HG03520 (cell line): Measurements from ENCODE around the gene KLHL22.
"Not testable (repeated sequence)": the region's sequence is repeated elsewhere in the genome, so short reads cannot be mapped to it uniquely, and the experiment has no call there.

ENCODE experiments used
- ATAC-seq: cut with Tn5 transposase; IDR thresholded peaks from one replicate; pipeline ENCODE4 v1.9.1; 2021; ENCODE audit warnings: mild to moderate bottlenecking, moderate library complexity; ENCODE audit not compliant: unreplicated experiment

KLHL22 gene

DNA sequence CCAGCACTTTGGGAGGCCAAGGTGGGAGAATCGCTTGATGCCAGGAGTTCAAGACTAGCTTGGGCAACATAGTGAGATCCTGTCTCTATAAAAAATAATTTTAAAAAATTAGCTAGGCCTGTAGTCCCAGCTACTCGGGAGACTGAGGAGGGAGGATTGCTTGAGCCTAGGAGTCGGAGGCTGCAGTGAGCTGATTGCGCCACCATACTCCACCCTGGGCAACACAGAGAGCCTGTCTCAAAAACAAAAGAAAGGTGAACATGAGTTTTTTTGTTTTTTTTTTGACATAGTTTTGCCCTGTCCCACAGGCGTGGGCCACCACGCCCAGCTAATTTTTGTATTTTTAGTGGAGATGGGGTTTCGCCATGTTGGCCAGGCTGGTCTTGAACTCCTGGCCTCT lies 29.5 kb upstream of the KLHL22 start:
- no peak for ATAC-seq

DNA sequence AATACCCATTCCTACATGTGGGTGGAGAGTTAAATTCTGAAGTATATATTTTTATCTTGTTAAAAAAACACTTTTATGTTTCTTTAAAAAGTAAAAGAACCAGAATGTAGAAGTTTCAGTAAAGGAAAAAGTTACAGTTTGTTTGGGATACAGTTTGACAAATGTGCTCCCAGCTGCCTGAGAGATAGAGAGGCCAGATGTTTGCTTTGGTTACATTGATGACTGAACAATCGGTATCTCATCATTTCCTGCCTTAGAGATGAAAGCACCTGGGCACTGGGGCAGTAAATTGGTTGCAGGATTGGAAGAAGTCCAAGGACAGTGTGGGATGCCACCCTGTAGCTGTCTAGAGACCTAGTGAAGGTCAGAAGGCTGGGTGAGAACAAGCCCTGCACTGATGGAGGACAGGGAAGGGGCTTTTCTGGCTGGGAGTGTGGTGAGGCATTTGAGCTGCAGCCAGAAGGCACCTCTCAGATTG lies 28.4 kb upstream of the KLHL22 start:
- no peak for ATAC-seq

DNA sequence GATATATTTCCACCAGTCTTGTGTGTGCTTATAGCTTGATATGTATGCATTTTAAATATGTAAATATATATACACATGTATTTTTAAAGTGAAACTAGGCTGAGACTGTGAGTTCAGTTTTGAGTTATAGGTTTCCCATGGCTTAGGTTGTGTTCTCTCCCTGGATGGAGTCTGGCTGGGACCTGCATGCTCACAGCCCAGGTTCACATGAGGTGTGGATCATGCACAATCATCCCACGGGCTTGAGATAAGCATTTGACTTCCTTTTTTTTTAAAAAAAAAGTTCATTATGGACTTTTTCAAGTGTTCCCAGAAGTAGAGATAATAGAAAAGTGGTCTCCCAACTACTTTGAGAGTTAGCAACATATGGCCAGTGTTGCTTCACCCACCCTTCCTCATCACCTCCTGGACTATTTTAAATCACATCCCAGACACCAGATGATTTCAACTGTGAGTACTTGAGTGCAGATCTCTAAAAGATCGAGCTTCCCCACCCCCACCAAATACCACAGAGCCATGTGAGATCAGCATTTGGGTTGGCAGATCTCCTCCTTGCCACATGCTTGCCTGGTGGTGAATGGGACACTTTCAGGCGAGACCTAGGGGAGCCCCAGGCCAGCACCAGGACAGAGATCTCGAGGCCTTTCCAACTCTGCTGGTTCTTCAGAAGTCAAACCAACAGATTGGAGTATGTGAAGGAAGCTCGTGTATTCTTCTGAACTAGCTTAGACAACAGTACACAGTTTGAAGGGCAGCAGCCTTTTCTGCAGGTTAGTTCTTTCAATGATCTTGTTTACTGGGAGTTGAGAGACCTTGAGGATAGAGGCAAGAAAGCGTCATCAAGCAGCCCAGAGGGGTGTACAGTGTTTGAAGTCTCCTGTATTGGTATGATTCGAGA lies 27.7 kb upstream of the KLHL22 start:
- ATAC-seq = no peak

- ATAC-seq = no peak
Observed at GRCh38 chr22:20522134-20523004, 26.8 kb upstream of the KLHL22 start.

DNA sequence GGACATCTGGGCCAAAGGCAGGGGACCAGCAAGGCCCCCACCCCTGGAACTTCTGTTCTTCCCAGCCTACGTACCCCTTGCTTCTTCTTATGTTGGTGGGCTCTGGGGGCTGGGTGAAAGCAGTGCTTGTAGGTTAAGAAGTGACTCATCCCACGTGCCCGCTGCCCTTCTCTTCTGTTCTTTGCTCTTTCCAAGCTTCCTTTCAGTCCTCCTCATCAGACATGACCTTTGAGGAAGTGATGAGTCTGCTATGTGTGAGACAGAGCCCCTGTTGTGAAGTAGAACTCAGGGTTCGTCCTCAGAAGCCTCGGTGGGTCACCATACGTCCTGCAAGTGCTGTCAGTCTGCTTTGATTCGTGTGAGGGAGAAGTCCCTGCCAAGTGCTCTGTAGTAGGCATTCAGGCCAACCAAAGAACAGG lies 24.5 kb upstream of the KLHL22 start:
- no peak for ATAC-seq

GRCh38 chr22:20519558-20519957 lies 24.0 kb upstream of the KLHL22 start:
- ATAC-seq = no peak

- ATAC-seq = no peak
Observed at GRCh38 chr22:20517841-20518592, 22.4 kb upstream of the KLHL22 start.

- no peak for ATAC-seq
Observed at GRCh38 chr22:20517422-20517821, 21.8 kb upstream of the KLHL22 start.

DNA sequence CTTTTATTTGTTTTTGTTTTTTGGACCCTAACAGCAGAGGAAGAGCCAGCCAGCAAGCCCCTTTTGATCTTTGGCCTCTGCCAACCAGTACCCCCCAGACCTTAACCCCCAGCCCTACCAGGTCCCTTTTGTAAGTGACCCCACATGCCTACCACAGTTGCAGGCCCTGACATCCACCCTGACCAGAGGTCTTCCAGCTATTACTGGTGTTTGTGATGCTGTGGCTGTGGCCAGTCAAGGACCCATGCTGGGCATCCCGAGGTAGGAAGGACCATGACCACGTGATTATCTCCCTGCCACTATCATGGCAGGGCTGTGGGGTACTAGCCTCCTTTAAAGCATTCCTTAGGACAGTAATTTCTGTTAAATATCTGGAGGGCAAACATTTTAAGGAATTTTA lies 20.8 kb upstream of the KLHL22 start:
- no peak for ATAC-seq

DNA sequence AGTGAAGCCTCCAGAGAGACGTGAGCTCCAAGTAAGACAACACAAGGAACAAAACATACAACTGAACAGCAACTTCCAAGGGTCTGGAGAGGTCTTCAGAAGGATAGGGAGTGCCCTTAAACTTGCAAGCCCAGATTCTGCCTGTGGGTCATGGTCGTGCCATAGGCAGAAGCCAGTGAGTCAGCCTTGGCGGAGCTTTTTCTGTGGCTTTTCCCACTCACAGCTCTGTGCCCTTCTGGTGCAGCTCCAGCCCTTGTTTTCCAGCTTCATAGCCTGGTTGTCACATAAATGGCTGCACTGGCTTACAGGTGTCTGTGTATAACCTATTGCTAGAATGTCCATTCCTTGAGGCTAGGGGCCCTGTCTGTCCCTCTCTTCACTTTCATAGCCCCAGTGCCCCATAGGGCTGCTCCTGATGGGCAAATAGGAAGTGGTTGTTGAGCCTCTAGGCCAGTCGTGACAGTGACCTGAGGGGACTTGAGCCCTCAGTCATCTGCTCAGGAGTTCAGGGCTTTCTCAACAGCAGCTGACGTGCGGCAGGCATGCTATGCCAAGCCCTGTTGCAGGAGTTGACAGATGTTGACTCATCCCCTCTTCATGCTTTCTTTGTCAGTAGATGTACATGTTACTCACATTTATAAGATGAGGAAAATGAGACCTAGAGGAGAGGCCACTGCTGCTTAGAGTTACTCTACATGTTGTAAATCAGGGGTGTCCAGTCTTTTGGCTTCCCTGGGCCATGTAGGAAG lies 19.2 kb upstream of the KLHL22 start:
- no peak for ATAC-seq

GRCh38 chr22:20511578-20512229 lies 16.1 kb upstream of the KLHL22 start:
- no peak for ATAC-seq

DNA sequence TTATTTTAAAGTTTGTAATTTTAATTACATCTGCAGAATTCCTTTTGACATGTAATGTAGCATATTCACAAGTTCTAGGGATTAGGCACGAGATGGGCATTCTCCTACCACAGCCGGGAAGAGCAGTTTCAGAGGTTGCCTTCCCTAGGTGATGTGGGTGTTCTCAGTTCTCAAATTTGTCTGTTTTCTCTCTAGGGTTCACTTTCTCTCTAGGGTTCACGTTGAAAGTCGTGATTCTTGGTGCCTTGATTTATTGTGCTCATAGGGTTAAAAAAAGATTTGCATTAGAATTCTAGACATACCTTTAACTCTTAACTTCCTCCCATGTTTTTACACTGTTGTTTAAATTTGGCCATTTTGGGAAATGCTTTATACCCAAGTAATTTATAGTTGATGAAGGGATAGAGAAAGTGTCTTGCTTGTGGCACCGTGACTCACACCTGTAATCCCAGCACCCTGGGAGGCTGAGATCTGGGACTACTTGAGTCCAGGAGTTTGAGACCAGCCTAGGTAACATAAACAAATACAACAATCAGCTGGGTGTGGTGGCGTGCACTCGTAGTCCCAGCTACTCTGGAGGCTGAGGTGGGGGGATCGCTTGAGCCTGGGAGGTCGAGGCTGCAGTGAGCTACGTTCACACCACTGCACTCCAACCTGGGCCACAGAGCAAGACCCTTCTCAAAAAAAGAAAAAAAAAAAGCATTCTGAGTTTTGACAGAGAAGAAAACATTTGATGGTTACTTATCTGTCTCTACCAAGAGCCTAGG lies 15.4 kb upstream of the KLHL22 start:
- no peak for ATAC-seq

GRCh38 chr22:20509344-20510047 lies 13.9 kb upstream of the KLHL22 start:
- no peak for ATAC-seq

- ATAC-seq = no peak
Observed at GRCh38 chr22:20508815-20509271, 13.2 kb upstream of the KLHL22 start.

DNA sequence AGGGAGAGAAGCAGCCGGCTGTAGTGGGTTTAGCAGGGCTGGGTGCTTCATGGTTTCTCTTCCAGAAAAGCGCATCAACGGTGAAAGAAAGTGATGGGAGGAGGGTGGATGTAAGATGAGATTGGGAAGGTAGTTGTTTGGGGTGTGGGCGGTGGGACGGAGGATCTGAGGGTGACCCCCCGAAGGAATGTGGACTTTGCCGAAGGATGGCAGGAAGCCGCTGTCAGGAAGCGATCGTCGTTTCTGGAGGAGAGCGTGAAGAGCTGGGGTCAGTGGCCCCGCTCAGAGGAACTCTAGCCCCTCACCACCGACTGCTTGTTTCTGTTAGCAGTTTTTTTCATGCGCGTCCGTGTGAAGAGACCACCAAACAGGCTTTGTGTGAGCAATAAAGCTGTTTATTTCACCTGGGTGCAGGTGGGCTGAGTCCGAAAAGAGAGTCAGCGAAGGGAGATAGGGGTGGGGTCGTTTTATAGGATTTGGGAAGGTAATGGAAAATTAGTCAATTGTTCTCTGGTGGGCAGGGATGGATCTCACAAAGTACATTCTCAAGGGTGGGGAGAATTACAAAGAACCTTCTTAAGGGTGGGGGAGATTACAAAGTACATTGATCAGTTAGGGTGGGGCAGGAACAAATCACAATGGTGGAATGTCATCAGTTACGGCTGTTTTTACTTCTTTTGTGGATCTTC lies 12.6 kb upstream of the KLHL22 start:
- not testable (repeated sequence) for ATAC-seq

GRCh38 chr22:20507253-20508066 lies 11.9 kb upstream of the KLHL22 start, which contains the start of gene MED15:
Gene MED15 (plus strand): TSS chr22:20507610. CDS start chr22:20507679, 69 bp downstream.
- peak; percentile 67 for ATAC-seq
